AG10803 (cell line): Measurements from ENCODE around the gene ZCCHC9.
"Not testable (repeated sequence)": the region's sequence is repeated elsewhere in the genome, so short reads cannot be mapped to it uniquely, and the experiment has no call there.

Experiments used
- DNase-seq: peaks from one replicate; pipeline ENCODE4 v3.0.0; 2010; ENCODE audit warnings: low read depth
- H3K4me3 ChIP-seq: 2 replicates; pipeline ENCODE4 v1.5.1; 2011; ENCODE audit warnings: mild to moderate bottlenecking, low read length, control low read depth
- CTCF ChIP-seq: conservative IDR thresholded peaks from 2 replicates; pipeline ENCODE4 v1.5.1; 2011; ENCODE audit warnings: mild to moderate bottlenecking, low read length, control low read depth, inconsistent platforms

The ZCCHC9 gene

GRCh38 chr5:81316571-81316970 lies 15.2 kb downstream of the ZCCHC9 start:
- no peak for TF ChIP-seq CTCF
- no peak overlapping the region for H3K4me3 ChIP-seq
- no peak for DNase-seq

- no peak for TF ChIP-seq CTCF
- no peak for DNase-seq
- no peak overlapping the region for H3K4me3 ChIP-seq
Measured at GRCh38 chr5:81317536-81317935, 16.1 kb downstream of the ZCCHC9 start.

GRCh38 chr5:81326554-81326953 lies 25.2 kb downstream of the ZCCHC9 start:
- DNase-seq = no peak
- no peak overlapping the region for H3K4me3 ChIP-seq
- TF ChIP-seq CTCF = no peak

GRCh38 chr5:81334304-81335061 lies 33.1 kb downstream of the ZCCHC9 start:
- H3K4me3 ChIP-seq = no peak overlapping the region
- DNase-seq = no peak
- TF ChIP-seq CTCF = no peak

GRCh38 chr5:81335946-81336345 lies 34.6 kb downstream of the ZCCHC9 start:
- H3K4me3 ChIP-seq = no peak overlapping the region
- no peak for DNase-seq
- TF ChIP-seq CTCF = no peak

- TF ChIP-seq CTCF = no peak
- DNase-seq = no peak
- H3K4me3 ChIP-seq = no peak overlapping the region
Measured at GRCh38 chr5:81336556-81336955, 35.2 kb downstream of the ZCCHC9 start.

- DNase-seq = no peak
- no peak overlapping the region for H3K4me3 ChIP-seq
- no peak for TF ChIP-seq CTCF
Measured at GRCh38 chr5:81337803-81338202, 36.4 kb downstream of the ZCCHC9 start.

GRCh38 chr5:81338213-81338612 lies 36.8 kb downstream of the ZCCHC9 start:
- not testable (repeated sequence) for DNase-seq, H3K4me3 ChIP-seq
